ENCODE data around the gene FAF1. TPM values are rescaled to one million over a fixed set of nuclear protein-coding genes. Genes with fewer than 3 reads are reported as not detected.
A peak's percentile ranks its signal among the peaks of the same experiment; 100 is the strongest.

FAF1 gene
- total RNA-seq, 4 donors from 2014 or later = 25.1 to 55.7 (median 38.8) TPM

DNA sequence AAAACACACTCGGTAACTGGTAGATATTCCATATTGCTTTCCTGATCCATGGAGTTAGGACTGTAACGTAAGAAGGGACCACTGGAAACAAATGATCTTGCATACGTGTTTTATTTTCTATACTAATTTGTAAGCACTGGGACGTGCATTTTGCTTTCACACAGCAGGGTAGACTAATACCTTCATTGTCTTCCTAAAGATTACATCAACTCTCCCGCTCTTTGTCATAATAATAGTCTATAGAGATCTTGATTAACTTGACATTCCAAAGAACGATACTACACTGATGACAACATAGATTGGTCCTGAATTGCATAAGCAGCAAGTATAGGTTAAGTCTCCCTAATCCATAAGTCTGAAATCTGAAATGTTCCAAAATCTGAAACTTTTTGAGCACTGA is 166.5 kb downstream of the FAF1 start:
- H3K4me3 ChIP-seq = no peak overlapping the region
- TF ChIP-seq EP300 (IDR thresholded peaks at IDR 0.05) (no peak), POLR2A (IDR thresholded peaks at IDR 0.05) (no peak)
- TF ChIP-seq, protein P1, sequence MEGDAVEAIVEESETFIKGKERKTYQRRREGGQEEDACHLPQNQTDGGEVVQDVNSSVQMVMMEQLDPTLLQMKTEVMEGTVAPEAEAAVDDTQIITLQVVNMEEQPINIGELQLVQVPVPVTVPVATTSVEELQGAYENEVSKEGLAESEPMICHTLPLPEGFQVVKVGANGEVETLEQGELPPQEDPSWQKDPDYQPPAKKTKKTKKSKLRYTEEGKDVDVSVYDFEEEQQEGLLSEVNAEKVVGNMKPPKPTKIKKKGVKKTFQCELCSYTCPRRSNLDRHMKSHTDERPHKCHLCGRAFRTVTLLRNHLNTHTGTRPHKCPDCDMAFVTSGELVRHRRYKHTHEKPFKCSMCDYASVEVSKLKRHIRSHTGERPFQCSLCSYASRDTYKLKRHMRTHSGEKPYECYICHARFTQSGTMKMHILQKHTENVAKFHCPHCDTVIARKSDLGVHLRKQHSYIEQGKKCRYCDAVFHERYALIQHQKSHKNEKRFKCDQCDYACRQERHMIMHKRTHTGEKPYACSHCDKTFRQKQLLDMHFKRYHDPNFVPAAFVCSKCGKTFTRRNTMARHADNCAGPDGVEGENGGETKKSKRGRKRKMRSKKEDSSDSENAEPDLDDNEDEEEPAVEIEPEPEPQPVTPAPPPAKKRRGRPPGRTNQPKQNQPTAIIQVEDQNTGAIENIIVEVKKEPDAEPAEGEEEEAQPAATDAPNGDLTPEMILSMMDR (IDR thresholded peaks at IDR 0.05) = no peak
- WGBS, 2 donors = 79 to 80% methylated on average over 6 of the region's 6 CpGs
- no peaks in the 10 kb centered on the region for H3K9me3 ChIP-seq
- no peak for DNase-seq (ENCODE audit: low spot score in 2 of 2)
- no peaks in the 10 kb centered on the region for H3K4me1 ChIP-seq
- H3K36me3 ChIP-seq = no peaks in the 10 kb centered on the region
- no peaks in the 10 kb centered on the region for H3K27me3 ChIP-seq
- H3K27ac ChIP-seq = no peak overlapping the region

DNA sequence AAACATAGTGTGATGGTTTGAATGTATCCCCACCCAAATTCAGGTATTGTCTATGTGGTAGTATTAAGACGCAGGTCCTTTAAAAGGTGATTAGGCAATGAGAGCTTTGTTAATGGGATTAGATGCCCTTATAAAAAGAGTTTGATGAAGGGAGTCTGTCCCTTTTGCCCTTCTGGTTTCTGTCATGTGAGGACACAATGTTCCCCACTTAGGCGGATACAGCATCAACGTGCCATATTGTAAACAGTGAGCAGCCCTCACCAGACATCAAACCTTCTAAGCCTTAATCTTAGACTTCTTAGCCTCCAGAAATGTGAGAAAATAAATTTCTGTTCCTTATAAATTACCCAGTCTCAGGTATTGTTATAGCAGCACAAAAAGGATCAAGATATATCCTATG is 172.8 kb downstream of the FAF1 start:
- WGBS, 2 donors = 89 to 91% methylated on average over 3 of the region's 3 CpGs
- no peak overlapping the region for H3K4me3 ChIP-seq

GRCh38 chr1:50783286-50783685 is 176.8 kb downstream of the FAF1 start:
- 86 to 92% methylated on average over 9 of the region's 9 CpGs for WGBS, 2 donors
- no peaks in the 10 kb centered on the region for H3K27me3 ChIP-seq
- TF ChIP-seq POLR2A (IDR thresholded peaks at IDR 0.05) = no peak
- peaks cover 0 to 47% (median 0%) of the 10 kb centered on the region in 3 donors for H3K36me3 ChIP-seq
- H3K4me3 ChIP-seq = peak overlapping the region in 1 of 4 donors; percentile 6
- no peak for DNase-seq (ENCODE audit: low spot score in 2 of 2)
- no peak overlapping the region for H3K27ac ChIP-seq
- H3K9me3 ChIP-seq = no peaks in the 10 kb centered on the region
- peaks cover 0 to 3% (median 0%) of the 10 kb centered on the region in 4 donors for H3K4me1 ChIP-seq

More for the DNA sequence above, 172.8 kb downstream of the FAF1 start:
- no peak for DNase-seq (ENCODE audit: low spot score in 2 of 2)
- no peak overlapping the region for H3K27ac ChIP-seq
- TF ChIP-seq POLR2A (IDR thresholded peaks at IDR 0.05) (no peak), EP300 (IDR thresholded peaks at IDR 0.05) (no peak)
- TF ChIP-seq, protein P1 (IDR thresholded peaks at IDR 0.05) = no peak
- H3K36me3 ChIP-seq = peaks cover 0 to 26% (median 0%) of the 10 kb centered on the region in 3 donors
- H3K27me3 ChIP-seq = no peaks in the 10 kb centered on the region
- no peaks in the 10 kb centered on the region for H3K9me3 ChIP-seq
- peaks cover 0 to 3% (median 0%) of the 10 kb centered on the region in 4 donors for H3K4me1 ChIP-seq

- Histone ChIP-seq H3K9me3 (no peaks in the 10 kb centered on the region), H3K27ac (no peak overlapping the region), H3K4me3 (no peak overlapping the region), H3K36me3 (peaks cover 0 to 25% (median 0%) of the 10 kb centered on the region in 3 donors), H3K27me3 (no peaks in the 10 kb centered on the region), H3K4me1 (peaks cover 0 to 3% (median 0%) of the 10 kb centered on the region in 4 donors)
- TF ChIP-seq POLR2A (IDR thresholded peaks at IDR 0.05) (no peak), EP300 (IDR thresholded peaks at IDR 0.05) (no peak)
- TF ChIP-seq, protein P1 (IDR thresholded peaks at IDR 0.05) = no peak
- DNase-seq (ENCODE audit: low spot score in 2 of 2) = no peak
- 94 to 98% methylated on average over 4 of the region's 4 CpGs for WGBS, 2 donors
Observed at GRCh38 chr1:50780797-50781196, 179.3 kb downstream of the FAF1 start.

GRCh38 chr1:50779801-50780200 is 180.3 kb downstream of the FAF1 start:
- Histone ChIP-seq H3K27me3 (no peaks in the 10 kb centered on the region), H3K4me1 (peaks cover 0 to 5% (median 0%) of the 10 kb centered on the region in 4 donors), H3K9me3 (no peaks in the 10 kb centered on the region), H3K4me3 (no peak overlapping the region), H3K27ac (no peak overlapping the region), H3K36me3 (peaks cover 0 to 21% (median 0%) of the 10 kb centered on the region in 3 donors)
- TF ChIP-seq POLR2A (IDR thresholded peaks at IDR 0.05) = no peak
- TF ChIP-seq EP300 (IDR thresholded peaks at IDR 0.05) = no peak
- TF ChIP-seq, protein P1 (IDR thresholded peaks at IDR 0.05) = no peak
- DNase-seq (ENCODE audit: low spot score in 2 of 2) = no peak
- WGBS, 2 donors = 96 to 97% methylated on average over 1 of the region's 1 CpG

- Histone ChIP-seq H3K4me1 (peaks cover 0 to 6% (median 0%) of the 10 kb centered on the region in 4 donors), H3K36me3 (peaks cover 0 to 18% (median 0%) of the 10 kb centered on the region in 3 donors), H3K27me3 (no peaks in the 10 kb centered on the region), H3K27ac (no peak overlapping the region), H3K4me3 (no peak overlapping the region), H3K9me3 (no peaks in the 10 kb centered on the region)
- 83 to 93% methylated on average over 1 of the region's 1 CpG for WGBS, 2 donors
- TF ChIP-seq EP300 (IDR thresholded peaks at IDR 0.05) (no peak), POLR2A (IDR thresholded peaks at IDR 0.05) (no peak)
- TF ChIP-seq, protein P1 (IDR thresholded peaks at IDR 0.05) = no peak
- no peak for DNase-seq (ENCODE audit: low spot score in 2 of 2)
Observed at GRCh38 chr1:50775740-50776139, 184.3 kb downstream of the FAF1 start.

Measured in tibial nerve (tissue), 4 donors.